HepG2 (cell line): ENCODE measurements around the gene DTYMK. TPM values are rescaled to one million over a fixed set of nuclear protein-coding genes. Genes with fewer than 3 reads are reported as not detected.
A peak's percentile ranks its signal among the peaks of the same experiment; 100 is the strongest.

Source experiments
- ETV6 ChIP-seq: sonication (generic); formaldehyde crosslinking; conservative IDR thresholded peaks from 2 replicates; pipeline ENCODE4 v1.4.0; 2020; ENCODE audit warnings: missing genetic modification reagents
- GFI1 ChIP-seq: sonication (generic); formaldehyde crosslinking; IDR thresholded peaks from 2 replicates; pipeline ENCODE4 v1.5.0; 2020; ENCODE audit warnings: missing genetic modification reagents, mild to moderate bottlenecking, borderline replicate concordance
- GZF1 ChIP-seq: sonication (generic); formaldehyde crosslinking; IDR thresholded peaks from 2 replicates; pipeline ENCODE4 v1.5.1; 2020; ENCODE audit warnings: mild to moderate bottlenecking, missing genetic modification reagents
- KMT2A ChIP-seq: sonication (generic); formaldehyde crosslinking; IDR thresholded peaks from 2 replicates; pipeline ENCODE4 v1.4.0; 2020; ENCODE audit warnings: missing genetic modification reagents
- MAZ ChIP-seq, 2 experiments: sonication (generic) in 1 of 2; formaldehyde crosslinking in 1 of 2; IDR thresholded peaks; 2 replicates each; pipeline versions ENCODE4 v1.5.0 to v1.6.1; 2012 to 2020; ENCODE audit warnings: low read depth in 2 of 2, mild to moderate bottlenecking in 2 of 2, borderline replicate concordance in 1 of 2, improper control_type of control experiment in 1 of 2, low read length in 1 of 2, missing genetic modification reagents in 1 of 2, moderate library complexity in 1 of 2
- MBD4 ChIP-seq: IDR thresholded peaks from 2 replicates; pipeline ENCODE4 v1.6.1; 2012; ENCODE audit warnings: low read length, inconsistent platforms, borderline replicate concordance
- MED8 ChIP-seq: sonication (generic); formaldehyde crosslinking; IDR thresholded peaks from 2 replicates; pipeline ENCODE4 v1.8.1; 2023; ENCODE audit warnings: mild to moderate bottlenecking, missing genetic modification reagents; ENCODE audit not compliant: insufficient replicate concordance
- RELA ChIP-seq: sonication (generic); formaldehyde crosslinking; IDR thresholded peaks from 2 replicates; pipeline ENCODE4 v1.4.0; 2020; ENCODE audit warnings: missing genetic modification reagents
- USF2 ChIP-seq, 2 experiments: sonication (generic) in 1 of 2; formaldehyde crosslinking in 1 of 2; IDR thresholded peaks; 2 replicates each; pipeline versions ENCODE4 v1.5.1 to v1.6.1; 2011 to 2020; ENCODE audit warnings: borderline replicate concordance in 1 of 2, low read depth in 1 of 2, low read length in 1 of 2, mild to moderate bottlenecking in 1 of 2, missing genetic modification reagents in 1 of 2, moderate library complexity in 1 of 2
- ZNF468 ChIP-seq: sonication (generic); formaldehyde crosslinking; IDR thresholded peaks from 2 replicates; pipeline ENCODE4 v1.8.0; 2022; ENCODE audit warnings: mild to moderate bottlenecking, moderate library complexity, missing genetic modification reagents
- ZNF749 ChIP-seq: sonication (generic); formaldehyde crosslinking; IDR thresholded peaks from 2 replicates; pipeline ENCODE4 v1.8.0; 2022; ENCODE audit warnings: mild to moderate bottlenecking, missing genetic modification reagents, moderate library complexity, borderline replicate concordance
- ZNF761 ChIP-seq: sonication (generic); formaldehyde crosslinking; conservative IDR thresholded peaks from 2 replicates; pipeline ENCODE4 v1.4.0; 2020; ENCODE audit warnings: mild to moderate bottlenecking, missing genetic modification reagents
- ZNF766 ChIP-seq: sonication (generic); formaldehyde crosslinking; IDR thresholded peaks from 2 replicates; pipeline ENCODE4 v1.5.0; 2020; ENCODE audit warnings: missing genetic modification reagents, borderline replicate concordance
- ZNF841 ChIP-seq: sonication (generic); formaldehyde crosslinking; IDR thresholded peaks from 2 replicates; pipeline ENCODE4 v1.8.1; 2023; ENCODE audit warnings: missing genetic modification reagents, borderline replicate concordance
- ZNF891 ChIP-seq: sonication (generic); formaldehyde crosslinking; IDR thresholded peaks from 2 replicates; pipeline ENCODE4 v1.5.0; 2020; ENCODE audit warnings: mild to moderate bottlenecking, missing genetic modification reagents
- ZSCAN21 ChIP-seq: sonication (generic); formaldehyde crosslinking; IDR thresholded peaks from 2 replicates; pipeline ENCODE4 v1.8.0; 2022; ENCODE audit warnings: mild to moderate bottlenecking, missing genetic modification reagents, moderate library complexity, borderline replicate concordance
- ZZZ3 ChIP-seq: sonication (generic); formaldehyde crosslinking; IDR thresholded peaks from 2 replicates; pipeline ENCODE4 v1.4.0; 2020; ENCODE audit warnings: missing genetic modification reagents, mild to moderate bottlenecking, borderline replicate concordance
- polyA plus RNA-seq, 8 experiments: library from polyadenylated mRNA; depleted of rRNA in 3 of 8; stranded (reverse) in 7 of 8; unstranded in 1 of 8; fragments of >200 nt; fragmentation: Illumina TruSeq in 4 of 8; extraction: Trizol in 4 of 8; gene quantifications; 2 replicates each; pipeline versions ENCODE4 v1.2.1 to v1.2.3, GENCODE V29; 2011 to 2016; ENCODE audit warnings: low read depth in 4 of 8, missing spikeins in 1 of 8, mixed read lengths in 1 of 8; ENCODE audit not compliant: insufficient read depth in 1 of 8
- total RNA-seq, 5 experiments: library from RNA; depleted of rRNA; stranded (reverse); fragments of >200 nt; fragmentation: Illumina TruSeq; extraction: Trizol; gene quantifications; 2 replicates each; pipeline ENCODE4 v1.2.3, GENCODE V29; 2016; ENCODE audit warnings: low read depth in 1 of 5
- TF ChIP-seq, protein P1 (sequence below): sonication (generic); formaldehyde crosslinking; IDR thresholded peaks from 2 replicates; pipeline ENCODE4 v1.4.0; 2020; ENCODE audit warnings: mild to moderate bottlenecking, low read depth, missing genetic modification reagents
- TF ChIP-seq, protein P2 (sequence below): fragments of 450-650 bp; IDR thresholded peaks from 2 replicates; pipeline ENCODE4 v1.6.1; 2017
- TF ChIP-seq, protein P3 (sequence below): sonication (generic); formaldehyde crosslinking; IDR thresholded peaks from 2 replicates; pipeline ENCODE4 v1.4.0; 2020; ENCODE audit warnings: missing genetic modification reagents

Gene DTYMK
- total and polyA plus RNA-seq, 2 of the 13 experiments (the other 11 are each of a cell fraction or from before 2014, with no cell fraction given), result 57.5 to 134 TPM

DNA sequence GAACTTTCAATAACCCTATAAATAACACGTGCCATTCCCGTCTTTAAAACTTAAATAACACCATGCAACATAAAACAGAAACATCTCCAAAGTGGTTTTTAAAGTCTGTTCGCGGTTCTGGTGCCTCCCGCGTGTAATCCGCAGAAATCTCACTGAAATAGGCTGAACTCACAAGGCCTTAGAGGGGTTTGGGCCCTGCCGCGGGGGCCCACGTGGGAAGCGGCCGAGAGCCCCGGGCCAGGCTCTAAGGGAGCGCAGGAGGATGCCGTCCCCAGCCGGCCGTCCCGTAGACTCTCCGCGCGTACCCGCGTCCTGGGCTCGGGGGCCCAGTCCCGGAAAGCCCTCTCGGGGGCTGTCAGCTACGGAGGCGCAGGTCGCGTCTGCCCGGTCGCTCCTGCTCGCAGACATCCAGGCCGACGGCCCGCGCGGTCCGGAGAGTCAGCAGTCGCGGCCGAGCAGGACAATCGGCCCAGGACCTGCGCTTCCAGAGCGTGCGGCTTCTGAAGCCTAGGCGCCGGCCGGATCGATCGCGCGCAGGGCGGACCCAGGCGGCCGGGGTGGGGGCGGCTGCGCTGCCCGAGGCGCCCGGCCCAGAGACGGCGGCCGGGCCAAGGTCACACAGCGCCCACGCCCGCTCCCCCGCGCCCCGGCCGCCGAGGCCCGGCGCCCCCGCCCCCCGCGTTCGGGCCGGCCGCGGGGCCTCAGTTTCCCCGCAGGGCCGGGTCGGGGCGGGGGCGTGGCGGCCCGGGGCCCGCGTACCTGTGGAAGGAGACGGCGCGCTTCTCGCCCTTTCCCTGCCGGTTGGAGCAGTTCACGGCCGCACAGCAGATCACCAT is 50.2 kb downstream of the DTYMK start (continued):
- TF ChIP-seq, protein P1, sequence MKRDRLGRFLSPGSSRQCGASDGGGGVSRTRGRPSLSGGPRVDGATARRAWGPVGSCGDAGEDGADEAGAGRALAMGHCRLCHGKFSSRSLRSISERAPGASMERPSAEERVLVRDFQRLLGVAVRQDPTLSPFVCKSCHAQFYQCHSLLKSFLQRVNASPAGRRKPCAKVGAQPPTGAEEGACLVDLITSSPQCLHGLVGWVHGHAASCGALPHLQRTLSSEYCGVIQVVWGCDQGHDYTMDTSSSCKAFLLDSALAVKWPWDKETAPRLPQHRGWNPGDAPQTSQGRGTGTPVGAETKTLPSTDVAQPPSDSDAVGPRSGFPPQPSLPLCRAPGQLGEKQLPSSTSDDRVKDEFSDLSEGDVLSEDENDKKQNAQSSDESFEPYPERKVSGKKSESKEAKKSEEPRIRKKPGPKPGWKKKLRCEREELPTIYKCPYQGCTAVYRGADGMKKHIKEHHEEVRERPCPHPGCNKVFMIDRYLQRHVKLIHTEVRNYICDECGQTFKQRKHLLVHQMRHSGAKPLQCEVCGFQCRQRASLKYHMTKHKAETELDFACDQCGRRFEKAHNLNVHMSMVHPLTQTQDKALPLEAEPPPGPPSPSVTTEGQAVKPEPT (CRISPR knock-in tag), result no peak
- TF ChIP-seq ZNF468, result no peak
- TF ChIP-seq GFI1 (CRISPR knock-in tag), result no peak
- TF ChIP-seq, protein P2, sequence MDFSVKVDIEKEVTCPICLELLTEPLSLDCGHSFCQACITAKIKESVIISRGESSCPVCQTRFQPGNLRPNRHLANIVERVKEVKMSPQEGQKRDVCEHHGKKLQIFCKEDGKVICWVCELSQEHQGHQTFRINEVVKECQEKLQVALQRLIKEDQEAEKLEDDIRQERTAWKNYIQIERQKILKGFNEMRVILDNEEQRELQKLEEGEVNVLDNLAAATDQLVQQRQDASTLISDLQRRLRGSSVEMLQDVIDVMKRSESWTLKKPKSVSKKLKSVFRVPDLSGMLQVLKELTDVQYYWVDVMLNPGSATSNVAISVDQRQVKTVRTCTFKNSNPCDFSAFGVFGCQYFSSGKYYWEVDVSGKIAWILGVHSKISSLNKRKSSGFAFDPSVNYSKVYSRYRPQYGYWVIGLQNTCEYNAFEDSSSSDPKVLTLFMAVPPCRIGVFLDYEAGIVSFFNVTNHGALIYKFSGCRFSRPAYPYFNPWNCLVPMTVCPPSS, result no peak
- TF ChIP-seq KMT2A (CRISPR knock-in tag), result peak; percentile 92
- no peak for TF ChIP-seq ETV6 (CRISPR knock-in tag)
- no peak for TF ChIP-seq ZNF841 (CRISPR knock-in tag)
- no peak for TF ChIP-seq ZSCAN21 (CRISPR knock-in tag)
- no peak for TF ChIP-seq USF2 (IDR thresholded peaks at IDR 0.05; ENCODE audit: low read depth, low read length)
- no peak for TF ChIP-seq USF2 (CRISPR knock-in tag; IDR thresholded peaks at IDR 0.05; ENCODE audit: borderline replicate concordance)
- no peak for TF ChIP-seq MED8 (CRISPR knock-in tag)
- peak; percentile 71; the same call in 1 of the 2 replicates for TF ChIP-seq ZNF761 (CRISPR knock-in tag)
- TF ChIP-seq, protein P3, sequence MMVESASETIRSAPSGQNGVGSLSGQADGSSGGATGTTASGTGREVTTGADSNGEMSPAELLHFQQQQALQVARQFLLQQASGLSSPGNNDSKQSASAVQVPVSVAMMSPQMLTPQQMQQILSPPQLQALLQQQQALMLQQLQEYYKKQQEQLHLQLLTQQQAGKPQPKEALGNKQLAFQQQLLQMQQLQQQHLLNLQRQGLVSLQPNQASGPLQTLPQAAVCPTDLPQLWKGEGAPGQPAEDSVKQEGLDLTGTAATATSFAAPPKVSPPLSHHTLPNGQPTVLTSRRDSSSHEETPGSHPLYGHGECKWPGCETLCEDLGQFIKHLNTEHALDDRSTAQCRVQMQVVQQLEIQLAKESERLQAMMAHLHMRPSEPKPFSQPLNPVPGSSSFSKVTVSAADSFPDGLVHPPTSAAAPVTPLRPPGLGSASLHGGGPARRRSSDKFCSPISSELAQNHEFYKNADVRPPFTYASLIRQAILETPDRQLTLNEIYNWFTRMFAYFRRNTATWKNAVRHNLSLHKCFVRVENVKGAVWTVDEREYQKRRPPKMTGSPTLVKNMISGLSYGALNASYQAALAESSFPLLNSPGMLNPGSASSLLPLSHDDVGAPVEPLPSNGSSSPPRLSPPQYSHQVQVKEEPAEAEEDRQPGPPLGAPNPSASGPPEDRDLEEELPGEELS (CRISPR knock-in tag), result 0 out of 2 replicates have a peak, but pooled peaks have one; percentile 14
- peak; percentile 49; the same call in 1 of the 2 replicates for TF ChIP-seq MAZ (IDR thresholded peaks at IDR 0.05; ENCODE audit: borderline replicate concordance, low read depth, low read length)
- peak; percentile 60; the same call in 1 of the 2 replicates for TF ChIP-seq MAZ (CRISPR knock-in tag; IDR thresholded peaks at IDR 0.05; ENCODE audit: low read depth)
- TF ChIP-seq GZF1 (CRISPR knock-in tag), result 0 out of 2 replicates have a peak, but pooled peaks have one; percentile 18
- peak; percentile 86; the same call in 1 of the 2 replicates for TF ChIP-seq ZNF891 (CRISPR knock-in tag)
- no peak for TF ChIP-seq ZZZ3
- TF ChIP-seq ZNF766, result no peak
- TF ChIP-seq RELA (CRISPR knock-in tag), result peak; percentile 67; the same call in 1 of the 2 replicates
- no peak for TF ChIP-seq ZNF749 (CRISPR knock-in tag)
- TF ChIP-seq MBD4, result no peak
